NCI-H1694 (cell line): Measurements from ENCODE around the gene HSPG2.
"Not testable (repeated sequence)": the region's sequence is repeated elsewhere in the genome, so short reads cannot be mapped to it uniquely, and the experiment has no call there.

Experiments
- DNase-seq: peaks from one replicate; lab custom pipeline; 2025; lab: John Stamatoyannopoulos, UW

Gene HSPG2

DNA sequence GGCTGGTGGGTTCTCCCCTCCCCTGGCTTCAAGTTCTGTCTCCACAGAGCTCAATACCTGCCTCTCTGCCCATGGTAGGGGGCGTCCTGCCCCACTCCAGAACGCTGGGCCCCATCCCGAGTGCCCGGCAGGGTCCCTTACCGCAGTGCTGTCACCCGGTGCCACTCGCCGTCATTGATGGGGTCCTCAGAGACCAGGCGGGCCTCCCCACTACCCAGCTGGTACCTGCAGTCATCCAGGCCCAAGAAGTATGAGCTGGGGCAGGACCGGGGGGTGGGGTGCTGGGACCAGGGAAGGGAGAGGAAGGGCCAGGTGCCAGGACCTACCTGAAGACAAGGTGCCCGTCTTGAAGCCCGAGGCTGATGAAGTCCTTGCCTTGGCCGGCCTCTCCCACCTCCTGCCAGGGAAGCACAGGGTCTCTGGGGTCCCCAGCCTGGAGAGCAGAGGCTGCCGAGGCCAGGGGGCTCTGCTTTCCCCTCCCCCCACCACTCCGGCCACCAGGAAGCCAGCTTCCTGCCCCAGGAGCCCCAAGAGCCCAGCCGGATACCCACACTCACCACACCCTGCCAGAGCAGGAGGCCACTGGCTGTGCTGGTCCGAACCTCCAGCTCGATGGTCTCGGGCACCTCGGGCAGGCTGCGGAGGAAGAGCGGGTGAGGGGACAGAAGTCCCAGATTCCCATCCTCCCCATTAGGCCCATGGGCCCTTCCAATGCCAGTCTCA is 113.0 kb downstream of the HSPG2 start:
- no peak for DNase-seq

DNA sequence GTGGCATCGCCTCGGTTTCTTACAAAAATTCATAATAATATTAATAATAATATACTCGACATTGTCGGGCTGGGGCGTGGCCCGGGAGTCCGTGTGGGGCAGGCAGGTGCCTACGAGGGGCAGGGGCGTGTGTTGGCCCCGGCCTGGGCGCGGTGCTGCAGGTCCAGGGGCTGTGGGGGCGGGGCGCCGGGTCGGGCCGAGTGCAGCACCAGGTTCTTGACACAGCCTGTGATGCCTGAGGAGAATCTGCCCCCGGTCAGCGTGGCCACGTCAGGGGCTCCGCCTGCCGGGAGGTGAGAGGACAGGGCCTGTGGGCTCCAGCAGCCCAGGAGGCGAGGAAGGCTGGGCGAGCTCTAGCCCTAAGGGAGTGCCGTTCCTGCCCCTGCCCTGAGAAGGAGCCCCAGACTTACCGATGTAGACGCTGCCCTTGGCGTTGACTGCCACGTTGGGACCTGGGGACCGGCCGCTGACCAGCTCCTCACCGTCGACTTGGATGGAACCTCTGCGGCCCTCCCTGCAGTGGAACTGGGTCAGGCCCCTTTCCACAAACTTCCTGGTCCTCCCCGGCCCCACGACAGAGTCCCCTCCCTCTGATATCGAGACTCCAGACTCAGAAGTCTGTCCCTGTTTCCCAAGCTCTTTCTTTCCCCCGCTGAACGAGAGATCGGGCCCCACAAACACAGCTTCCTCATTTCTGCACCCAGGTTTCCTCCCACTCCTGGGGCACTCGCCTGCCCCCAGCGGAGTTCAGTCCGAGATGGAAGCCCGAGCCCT is 113.7 kb downstream of the HSPG2 start:
- DNase-seq: no peak

DNA sequence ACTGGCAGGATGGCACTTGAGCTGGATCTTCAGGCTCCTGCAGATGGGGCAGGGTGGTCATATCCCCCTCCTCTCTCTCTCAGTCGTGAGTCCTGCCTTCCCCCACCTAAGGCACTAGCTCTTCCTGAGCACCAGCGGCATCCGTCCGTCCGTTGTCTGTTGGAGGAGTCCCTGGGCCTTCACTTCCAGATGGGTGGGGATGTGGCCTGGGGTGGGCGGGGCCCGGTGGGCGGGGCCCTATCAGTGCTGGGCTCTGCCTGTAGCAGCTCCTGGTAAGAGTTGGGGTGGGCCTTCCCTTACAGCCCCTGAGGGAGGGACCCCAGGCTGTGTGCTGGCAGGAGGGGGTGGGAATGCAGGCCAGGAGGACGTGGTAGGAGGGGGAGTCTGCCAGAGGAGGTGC is 114.8 kb downstream of the HSPG2 start:
- DNase-seq: no peak

DNA sequence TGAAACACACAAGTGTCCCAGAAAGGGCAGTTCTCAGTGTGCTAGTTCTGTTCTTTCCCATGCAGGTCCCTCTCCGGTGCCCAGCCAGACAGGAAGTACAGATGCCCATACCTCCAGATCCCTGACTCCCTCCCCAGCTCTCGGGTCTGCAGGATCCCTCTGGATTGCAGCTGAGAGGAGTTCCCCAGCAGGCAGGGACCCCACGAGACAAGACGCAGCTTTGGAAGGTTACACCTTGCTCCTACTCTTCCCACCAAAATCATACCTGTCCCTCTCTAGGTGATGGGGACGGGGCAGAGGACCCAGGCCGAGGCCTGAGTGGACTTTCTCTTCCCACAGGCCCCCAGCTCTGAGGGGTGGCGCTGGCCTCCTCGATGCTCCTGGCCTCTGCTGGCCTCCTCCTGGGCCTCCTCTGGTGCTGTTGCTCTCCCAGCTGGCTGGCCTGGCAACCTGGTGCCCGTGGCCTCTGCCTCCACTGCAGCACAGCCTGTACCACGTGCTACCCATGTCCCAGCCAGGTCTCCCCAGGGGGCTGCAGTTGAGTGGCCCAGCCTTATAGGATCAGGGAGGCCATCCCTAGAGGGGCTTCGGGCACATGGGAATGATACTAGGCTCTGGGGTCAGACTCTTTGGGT is 115.6 kb downstream of the HSPG2 start:
- DNase-seq: no peak

DNA sequence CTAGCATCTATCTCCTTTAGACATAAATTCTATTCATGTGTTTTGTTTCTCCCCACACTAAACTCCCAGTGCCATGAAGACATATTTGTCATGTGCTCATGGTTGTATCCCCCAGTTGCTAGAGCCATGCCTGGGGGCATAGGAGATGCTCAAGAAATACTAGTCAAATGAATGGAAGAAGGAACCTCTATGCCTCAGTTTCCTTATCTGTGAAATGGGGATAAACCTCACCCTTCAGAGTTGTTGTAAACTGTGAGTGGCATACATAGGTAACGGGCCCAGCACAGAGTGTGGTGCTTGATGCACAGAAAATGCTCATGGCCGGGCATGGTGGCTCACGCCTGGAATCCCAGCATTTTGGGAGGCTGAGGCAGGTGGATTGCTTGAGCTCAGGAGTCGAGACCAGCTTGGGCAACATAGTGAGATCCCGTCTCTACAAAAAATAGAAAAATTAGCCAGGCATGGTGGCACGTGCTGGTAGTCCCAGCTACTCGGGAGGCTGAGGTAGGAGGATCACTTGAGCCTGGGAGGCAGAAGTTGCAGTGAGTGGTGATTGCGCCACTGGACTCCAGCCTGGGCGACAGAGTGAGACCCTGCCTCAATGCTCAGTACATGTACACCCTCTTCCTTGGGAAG is 116.4 kb downstream of the HSPG2 start:
- DNase-seq: no peak

DNA sequence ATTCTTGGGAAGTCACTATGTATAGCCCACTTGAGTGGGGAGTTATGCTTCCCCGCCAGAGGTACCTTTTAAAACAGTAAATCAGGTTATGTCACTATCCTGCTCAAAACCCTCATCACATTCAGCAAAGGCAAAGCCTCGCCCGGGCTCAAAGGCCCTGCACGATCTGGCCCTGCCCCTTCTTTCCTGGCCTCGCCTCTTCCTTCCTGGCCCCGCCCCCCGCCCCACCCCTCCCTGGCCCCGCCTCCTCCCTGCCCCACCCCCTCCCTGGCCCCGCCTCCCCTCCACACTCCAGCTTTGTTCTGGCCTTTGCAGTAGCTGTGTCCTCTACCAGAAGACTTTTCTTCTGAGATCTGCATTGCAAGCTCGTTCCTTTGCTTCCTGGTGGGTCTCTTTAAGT is 118.5 kb downstream of the HSPG2 start:
- no peak for DNase-seq

- no peak for DNase-seq
Measured at GRCh38 chr1:21816602-21817302, 120.4 kb downstream of the HSPG2 start.

GRCh38 chr1:21815724-21816321 is 121.3 kb downstream of the HSPG2 start:
- no peak for DNase-seq

GRCh38 chr1:21814981-21815582 is 122.0 kb downstream of the HSPG2 start:
- no peak for DNase-seq

- DNase-seq: no peak
Measured at GRCh38 chr1:21814241-21814918, 122.7 kb downstream of the HSPG2 start.

- DNase-seq: no peak
Measured at GRCh38 chr1:21813542-21813941, 123.6 kb downstream of the HSPG2 start.

DNA sequence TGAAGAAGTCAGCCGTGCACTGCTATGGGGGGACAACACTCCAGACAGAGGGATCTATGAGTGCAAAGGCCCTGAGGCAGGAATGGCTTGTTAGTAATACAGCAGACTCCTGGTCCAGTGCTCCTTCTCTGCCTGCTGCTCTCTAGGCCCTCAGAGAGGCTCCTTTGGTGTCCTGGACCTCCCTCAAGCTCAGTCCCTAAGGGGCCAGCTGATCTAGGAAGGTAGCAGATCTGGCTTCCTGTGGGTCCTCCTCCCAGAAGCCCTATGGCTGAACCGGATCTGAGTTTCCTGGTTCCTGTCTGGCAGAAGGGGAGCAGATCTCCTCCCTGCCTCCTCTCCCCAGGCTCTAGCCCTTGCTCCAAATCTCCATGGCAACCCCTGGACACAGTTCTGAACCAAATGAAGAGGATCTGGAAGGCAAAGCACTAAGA is 125.2 kb downstream of the HSPG2 start, which contains the start of gene LDLRAD2:
Gene LDLRAD2 (plus strand): TSS at position 391 of the 431 bp plus-strand sequence. CDS start 187 bp downstream, outside the sequence.
- no peak for DNase-seq

- DNase-seq: no peak
Measured at GRCh38 chr1:21804536-21804935, 132.6 kb downstream of the HSPG2 start.

DNA sequence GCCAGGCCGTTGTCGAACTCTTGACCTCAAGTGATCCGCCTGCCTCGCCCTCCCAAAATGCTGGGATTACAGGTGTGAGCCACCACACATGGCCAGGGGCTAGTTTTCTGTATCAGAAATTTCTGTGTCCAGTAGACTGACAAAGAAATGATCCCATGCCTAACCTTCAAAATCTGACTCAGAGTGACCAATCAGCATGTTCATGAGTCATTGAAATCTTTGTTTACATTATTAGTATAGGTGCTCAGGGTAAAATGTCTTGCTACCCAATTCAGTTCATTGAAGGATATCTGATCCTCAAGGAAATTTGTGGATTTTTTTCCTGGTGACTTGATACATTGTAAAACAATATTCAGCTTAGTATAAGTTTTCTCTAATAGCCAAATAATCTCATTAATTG is 136.0 kb downstream of the HSPG2 start:
- no peak for DNase-seq

DNA sequence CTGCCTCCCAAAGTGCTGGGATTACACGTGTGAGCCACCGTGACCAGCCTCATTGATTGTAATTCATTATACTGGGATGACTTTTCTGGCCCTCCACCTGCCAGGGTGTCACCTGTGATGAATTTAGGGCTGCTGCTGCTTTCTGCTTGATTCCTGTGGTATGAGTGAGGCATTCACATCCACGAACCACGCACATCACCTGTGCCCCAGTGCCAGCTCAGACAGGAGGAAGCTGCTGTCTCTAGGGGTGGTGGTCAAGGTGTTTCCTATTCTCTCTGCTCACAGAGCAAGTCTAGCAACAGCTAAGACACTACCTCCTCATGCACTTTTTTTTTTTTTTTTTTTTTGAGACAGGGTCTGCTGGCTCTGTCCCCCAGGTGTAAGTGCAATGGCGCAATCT is 137.4 kb downstream of the HSPG2 start:
- no peak for DNase-seq

- DNase-seq: no peak
Measured at GRCh38 chr1:21795075-21795474, 142.0 kb downstream of the HSPG2 start.

GRCh38 chr1:21794656-21795055 is 142.5 kb downstream of the HSPG2 start:
- DNase-seq: no peak

DNA sequence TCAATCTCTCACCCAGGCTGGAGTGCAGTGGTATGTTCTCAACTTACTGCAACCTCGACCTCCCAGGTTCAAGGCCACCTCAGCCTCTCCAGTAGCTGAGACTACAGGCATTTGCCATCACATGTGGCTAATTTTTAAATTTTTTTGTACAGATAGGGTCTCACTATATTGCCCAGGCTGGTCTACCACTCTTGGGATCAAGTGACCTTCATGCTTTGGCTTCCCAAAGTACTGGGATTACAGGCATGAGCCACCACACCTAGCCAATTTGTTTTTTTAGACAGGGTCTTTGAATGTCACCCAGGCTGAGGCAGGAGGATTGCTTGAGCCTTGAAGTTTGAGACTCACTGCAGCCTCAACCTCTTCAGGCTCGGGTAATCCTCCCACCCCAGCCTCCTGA is 144.0 kb downstream of the HSPG2 start:
- DNase-seq: no peak

DNA sequence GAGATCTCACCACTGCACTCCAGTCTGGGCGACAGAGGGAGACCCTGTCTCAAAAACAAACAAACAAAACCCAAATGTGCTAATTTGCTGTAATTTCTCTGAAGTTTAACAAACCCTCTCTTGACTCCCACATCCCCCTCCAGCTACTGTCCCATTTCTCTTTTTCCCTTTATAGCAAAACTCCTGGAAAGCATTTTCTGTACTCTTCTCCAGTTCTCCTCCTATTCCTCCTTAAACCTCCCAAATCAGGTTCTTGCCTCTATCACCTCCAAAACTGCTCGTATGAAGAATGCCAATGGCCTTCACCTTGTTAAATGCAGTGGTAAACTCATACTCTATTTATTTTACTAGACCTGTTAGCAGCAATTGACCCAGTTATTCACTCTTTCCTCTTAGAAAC is 150.5 kb downstream of the HSPG2 start:
- no peak for DNase-seq

DNA sequence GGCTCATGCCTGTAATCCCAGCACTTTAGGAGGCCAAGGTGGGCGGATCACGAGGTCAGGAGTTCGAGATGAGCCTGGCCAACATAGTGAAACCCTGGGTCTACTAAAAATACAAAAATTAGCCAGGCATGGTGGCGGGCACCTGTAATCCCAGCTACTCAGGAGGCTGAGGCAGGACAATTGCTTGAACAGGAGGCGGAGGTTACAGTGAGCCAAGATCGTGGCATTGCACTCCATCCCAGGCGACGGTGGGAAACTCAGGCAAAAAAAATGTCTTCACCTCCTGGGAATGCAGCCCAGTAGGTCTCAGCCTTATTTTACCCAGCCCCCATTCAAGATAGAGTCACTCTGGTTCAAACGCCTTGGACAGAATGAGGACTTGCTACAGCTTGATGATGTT is 151.3 kb downstream of the HSPG2 start:
- not testable (repeated sequence) for DNase-seq
